ENCODE measurements around the gene LONRF3. TPM values are rescaled to one million over a fixed set of nuclear protein-coding genes. Genes with fewer than 3 reads are reported as not detected.
A peak's percentile ranks its signal among the peaks of the same experiment; 100 is the strongest.

Gene LONRF3
- total RNA-seq: 7.2 and 8.1 TPM in 2 replicates

DNA sequence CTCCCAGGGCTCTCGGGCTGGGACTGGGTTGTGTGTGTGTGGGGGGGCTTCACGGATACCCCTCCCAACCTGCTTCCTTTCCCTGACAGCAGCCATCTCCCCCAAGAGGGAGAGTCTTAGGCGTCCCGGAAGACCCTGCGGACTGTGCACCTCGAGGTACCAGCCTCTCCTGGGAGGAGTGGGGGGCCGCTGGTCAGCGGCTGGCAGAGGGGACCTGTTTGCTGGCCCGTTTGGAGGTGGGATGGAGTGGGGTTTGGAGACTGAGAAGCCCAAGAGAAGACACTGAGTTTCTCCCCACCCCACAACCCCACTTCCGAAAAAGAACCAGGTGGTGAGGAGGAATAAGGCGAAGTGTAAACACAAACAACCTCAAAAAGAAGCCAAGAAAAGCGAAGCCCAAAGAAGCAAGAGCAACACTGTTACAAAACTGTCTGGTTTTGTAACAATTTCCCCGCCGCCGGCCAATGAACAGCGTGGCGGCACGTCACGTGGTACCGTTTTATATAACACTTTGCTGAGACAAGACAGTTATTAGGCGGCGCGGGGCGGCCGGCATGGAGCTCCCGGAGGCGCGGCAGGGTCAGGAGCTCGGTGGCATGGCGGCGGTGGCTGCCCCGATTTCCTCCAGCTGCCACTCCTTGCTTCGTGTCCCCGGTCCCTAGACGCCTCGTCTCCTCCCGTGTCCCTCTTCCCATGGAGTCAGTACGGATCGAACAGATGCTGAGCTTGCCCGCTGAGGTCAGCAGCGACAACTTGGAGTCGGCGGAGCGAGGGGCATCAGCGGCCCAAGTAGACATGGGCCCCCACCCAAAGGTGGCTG, at the start of gene LONRF3:
Gene LONRF3, plus strand, starts transcription at position 531 of the 820 bp plus-strand sequence. Its CDS starts 163 bp downstream, at position 694.
- DNase-seq (ENCODE audit: low read depth): no peak
- Histone ChIP-seq H3K27me3 (ENCODE audit: control insufficient read depth, insufficient read depth, low read length) (peaks cover 15% of the 10 kb centered on the region), H3K36me3 (ENCODE audit: control insufficient read depth, insufficient read depth, low read length) (no peaks in the 10 kb centered on the region), H3K4me3 (ENCODE audit: low read depth, low read length) (peak within 1 kb of the TSS; percentile 41)
- TF ChIP-seq, protein P1, sequence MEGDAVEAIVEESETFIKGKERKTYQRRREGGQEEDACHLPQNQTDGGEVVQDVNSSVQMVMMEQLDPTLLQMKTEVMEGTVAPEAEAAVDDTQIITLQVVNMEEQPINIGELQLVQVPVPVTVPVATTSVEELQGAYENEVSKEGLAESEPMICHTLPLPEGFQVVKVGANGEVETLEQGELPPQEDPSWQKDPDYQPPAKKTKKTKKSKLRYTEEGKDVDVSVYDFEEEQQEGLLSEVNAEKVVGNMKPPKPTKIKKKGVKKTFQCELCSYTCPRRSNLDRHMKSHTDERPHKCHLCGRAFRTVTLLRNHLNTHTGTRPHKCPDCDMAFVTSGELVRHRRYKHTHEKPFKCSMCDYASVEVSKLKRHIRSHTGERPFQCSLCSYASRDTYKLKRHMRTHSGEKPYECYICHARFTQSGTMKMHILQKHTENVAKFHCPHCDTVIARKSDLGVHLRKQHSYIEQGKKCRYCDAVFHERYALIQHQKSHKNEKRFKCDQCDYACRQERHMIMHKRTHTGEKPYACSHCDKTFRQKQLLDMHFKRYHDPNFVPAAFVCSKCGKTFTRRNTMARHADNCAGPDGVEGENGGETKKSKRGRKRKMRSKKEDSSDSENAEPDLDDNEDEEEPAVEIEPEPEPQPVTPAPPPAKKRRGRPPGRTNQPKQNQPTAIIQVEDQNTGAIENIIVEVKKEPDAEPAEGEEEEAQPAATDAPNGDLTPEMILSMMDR (IDR thresholded peaks at IDR 0.05; ENCODE audit: insufficient read depth, low read length, poor library complexity, severe bottlenecking): no peak

DNA sequence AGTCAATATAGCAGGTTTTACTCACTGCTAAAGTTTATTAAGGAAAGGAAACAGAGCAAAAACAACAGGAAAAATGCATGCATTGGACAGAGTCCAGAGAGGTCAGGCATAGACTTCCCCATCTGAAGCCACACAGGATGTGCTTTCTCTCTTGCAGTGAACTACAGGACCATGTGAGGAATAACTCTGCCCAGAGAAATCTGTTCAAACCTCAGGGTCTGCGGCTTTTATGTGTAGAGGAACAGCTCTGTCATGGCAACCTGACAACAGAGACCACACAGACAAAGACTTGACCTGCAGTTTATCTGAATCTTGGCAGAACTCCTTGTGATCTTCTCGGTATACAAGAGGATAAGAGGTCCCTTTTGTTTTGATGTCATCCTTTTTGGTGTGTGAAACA, 46.3 kb upstream of the LONRF3 start:
- DNase-seq (ENCODE audit: low read depth): no peak
- no peaks in the 10 kb centered on the region for H3K27me3 ChIP-seq (ENCODE audit: control insufficient read depth, insufficient read depth, low read length)
- H3K4me3 ChIP-seq (ENCODE audit: low read depth, low read length): no peak overlapping the region
- no peaks in the 10 kb centered on the region for H3K36me3 ChIP-seq (ENCODE audit: control insufficient read depth, insufficient read depth, low read length)
- TF ChIP-seq, protein P1 (IDR thresholded peaks at IDR 0.05; ENCODE audit: insufficient read depth, low read length, poor library complexity, severe bottlenecking): no peak

GRCh38 chrX:118935352-118935751, 39.1 kb upstream of the LONRF3 start:
- H3K27me3 ChIP-seq (ENCODE audit: control insufficient read depth, insufficient read depth, low read length): no peaks in the 10 kb centered on the region
- DNase-seq (ENCODE audit: low read depth): no peak
- H3K36me3 ChIP-seq (ENCODE audit: control insufficient read depth, insufficient read depth, low read length): no peaks in the 10 kb centered on the region
- no peak overlapping the region for H3K4me3 ChIP-seq (ENCODE audit: low read depth, low read length)
- TF ChIP-seq, protein P1 (IDR thresholded peaks at IDR 0.05; ENCODE audit: insufficient read depth, low read length, poor library complexity, severe bottlenecking): no peak

GRCh38 chrX:118941147-118941546, 33.3 kb upstream of the LONRF3 start:
- no peaks in the 10 kb centered on the region for H3K27me3 ChIP-seq (ENCODE audit: control insufficient read depth, insufficient read depth, low read length)
- TF ChIP-seq, protein P1 (IDR thresholded peaks at IDR 0.05; ENCODE audit: insufficient read depth, low read length, poor library complexity, severe bottlenecking): no peak

DNA sequence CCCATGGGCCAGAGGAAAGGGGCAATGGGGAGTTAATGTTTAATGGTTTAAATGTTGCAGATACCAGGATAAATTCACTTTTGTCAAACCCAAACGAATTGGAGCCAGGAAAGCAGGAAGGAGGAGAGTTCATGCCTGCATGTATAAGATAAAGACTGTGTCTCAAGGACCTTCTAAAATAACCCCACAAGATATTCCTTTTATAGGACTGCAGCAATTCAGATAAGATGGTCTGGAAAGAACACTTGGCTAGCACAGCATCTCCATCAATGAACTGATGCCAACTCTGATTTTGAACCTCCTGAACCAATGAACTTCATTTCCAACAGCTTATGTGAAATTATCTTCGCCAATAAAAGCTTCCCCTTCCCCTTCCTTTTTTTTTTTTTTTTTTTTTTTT, 31.3 kb upstream of the LONRF3 start:
- TF ChIP-seq, protein P1 (IDR thresholded peaks at IDR 0.05; ENCODE audit: insufficient read depth, low read length, poor library complexity, severe bottlenecking): no peak
- Histone ChIP-seq H3K4me3 (ENCODE audit: low read depth, low read length) (no peak overlapping the region), H3K36me3 (ENCODE audit: control insufficient read depth, insufficient read depth, low read length) (no peaks in the 10 kb centered on the region), H3K27me3 (ENCODE audit: control insufficient read depth, insufficient read depth, low read length) (no peaks in the 10 kb centered on the region)
- DNase-seq (ENCODE audit: low read depth): no peak

More at GRCh38 chrX:118941147-118941546, 33.3 kb upstream of the LONRF3 start:
- no peak for DNase-seq (ENCODE audit: low read depth)
- Histone ChIP-seq H3K4me3 (ENCODE audit: low read depth, low read length) (no peak overlapping the region), H3K36me3 (ENCODE audit: control insufficient read depth, insufficient read depth, low read length) (no peaks in the 10 kb centered on the region)
